Adrenal gland (tissue), 12 donors: ENCODE measurements around the gene IZUMO4. TPM values are rescaled to one million over a fixed set of nuclear protein-coding genes. Genes with fewer than 3 reads are reported as not detected.

Source experiments
- DNase-seq, 7 donors: peaks; one replicate each; pipeline ENCODE4 v3.0.0-alpha.2; 2019 to 2020
- H3K27ac ChIP-seq, 5 donors: fragments of 200-600 bp; sonication (generic) in 4 of 5; 1 replicate in 3 of 5; 2 replicates in 2 of 5; pipeline versions ENCODE4 v1.5.1 to v1.8.0; 2016 to 2020; ENCODE audit warnings: mild to moderate bottlenecking in 1 of 5
- H3K27me3 ChIP-seq: fragments of 200-600 bp; 2 replicates; pipeline ENCODE4 v1.8.0; 2021
- H3K36me3 ChIP-seq, 2 donors: fragments of 200-600 bp; replicated peaks in 1 of 2; 1 replicate in 1 of 2; 2 replicates in 1 of 2; pipeline versions ENCODE4 v1.5.1 to v1.8.0; 2018 to 2022
- H3K4me1 ChIP-seq, 2 donors: fragments of 200-600 bp; replicated peaks in 1 of 2; 1 replicate in 1 of 2; 2 replicates in 1 of 2; pipeline versions ENCODE4 v1.5.1 to v1.8.0; 2018 to 2021
- H3K4me3 ChIP-seq, 4 donors: fragments of 200-600 bp; sonication (generic) in 3 of 4; one replicate each; pipeline ENCODE4 v1.5.1; 2016 to 2018
- H3K9me3 ChIP-seq, 3 donors: fragments of 200-600 bp; sonication (generic) in 1 of 3; replicated peaks in 1 of 3; 1 replicate in 2 of 3; 2 replicates in 1 of 3; pipeline versions ENCODE4 v1.5.1 to v1.8.0; 2016 to 2021
- CTCF ChIP-seq, 6 experiments: fragments of 450-650 bp in 4 of 6; fragments of 200-600 bp in 2 of 6; sonication (generic) in 1 of 6; IDR thresholded peaks; 1 replicate in 5 of 6; 2 replicates in 1 of 6; pipeline versions ENCODE4 v1.5.1 to v1.8.0; 2016 to 2021; ENCODE audit warnings: antibody characterized with exemption in 6 of 6, mild to moderate bottlenecking in 2 of 6, moderate library complexity in 1 of 6
- POLR2A ChIP-seq, 2 donors: fragments of 450-650 bp; IDR thresholded peaks; one replicate each; pipeline ENCODE4 v1.6.1; 2017; ENCODE audit warnings: antibody characterized with exemption in 2 of 2, mild to moderate bottlenecking in 2 of 2, moderate library complexity in 1 of 2
- WGBS, 4 donors: extraction: QIAGEN DNeasy Blood & Tissue Kit in 2 of 4; methylation state at CpG; one replicate each; pipeline versions ENCODE4 v1.1.5 to v1.1.7; 2013 to 2017; 5-methylcytosine and 5-hydroxymethylcytosine counted together
- intact Hi-C, 2 donors: fragments of 100-400 bp; cut with DNase I; formaldehyde crosslinking; loops; one replicate each; pipeline versions ENCODE4 v1.14.1 to v1.15.0; 2022 to 2023
- polyA plus RNA-seq, 3 donors: library from polyadenylated mRNA; stranded (reverse); fragments of 200-250 nt in 2 of 3; fragments of 350-450 nt in 1 of 3; fragmentation: Illumina TruSeq in 1 of 3; extraction: RNeasy Lipid Tissue Mini Kit (QIAGEN cat#74804) in 1 of 3; gene quantifications; one replicate each; pipeline ENCODE4 v1.2.3, GENCODE V29; 2013 to 2014
- total RNA-seq, 9 donors: library from RNA; depleted of rRNA in 4 of 9; stranded (reverse); fragments of >200 nt in 4 of 9; fragments of 120-200 nt in 1 of 9; fragmentation: NEBNext Ultra II Directional in 1 of 9; extraction: Animal tissue kit (Norgen Biotek cat#: 25700) in 1 of 9; gene quantifications; one replicate each; pipeline versions ENCODE4 v1.1.0 to v1.2.4, GENCODE V29; 2013 to 2023
- donor health status: healthy with polysubstance abuse.
- donor health status: Bipolar disorder and iron deficiency.
- donor health status: DM: yes; HTN: yes; CAD: no.
- donor health status: DM: no; HTN: no; CAD: no.
- donor health status: DM: no; HTN: no; CAD: no.
- donor health status: DM: yes; HTN: yes; CAD: no.

The IZUMO4 gene
- total and polyA plus RNA-seq, 12 donors, result 0.69 to 24.6 (median 2.5) TPM

- intact Hi-C loops, result no loop called here
These were observed 45.5 kb upstream of the IZUMO4 start, which contains the start of gene MKNK2 for GRCh38 chr19:2050991-2051772. TSS of gene MKNK2 (minus strand) at chr19:2051244. CDS start at chr19:2050851, 393 bp downstream.

DNA sequence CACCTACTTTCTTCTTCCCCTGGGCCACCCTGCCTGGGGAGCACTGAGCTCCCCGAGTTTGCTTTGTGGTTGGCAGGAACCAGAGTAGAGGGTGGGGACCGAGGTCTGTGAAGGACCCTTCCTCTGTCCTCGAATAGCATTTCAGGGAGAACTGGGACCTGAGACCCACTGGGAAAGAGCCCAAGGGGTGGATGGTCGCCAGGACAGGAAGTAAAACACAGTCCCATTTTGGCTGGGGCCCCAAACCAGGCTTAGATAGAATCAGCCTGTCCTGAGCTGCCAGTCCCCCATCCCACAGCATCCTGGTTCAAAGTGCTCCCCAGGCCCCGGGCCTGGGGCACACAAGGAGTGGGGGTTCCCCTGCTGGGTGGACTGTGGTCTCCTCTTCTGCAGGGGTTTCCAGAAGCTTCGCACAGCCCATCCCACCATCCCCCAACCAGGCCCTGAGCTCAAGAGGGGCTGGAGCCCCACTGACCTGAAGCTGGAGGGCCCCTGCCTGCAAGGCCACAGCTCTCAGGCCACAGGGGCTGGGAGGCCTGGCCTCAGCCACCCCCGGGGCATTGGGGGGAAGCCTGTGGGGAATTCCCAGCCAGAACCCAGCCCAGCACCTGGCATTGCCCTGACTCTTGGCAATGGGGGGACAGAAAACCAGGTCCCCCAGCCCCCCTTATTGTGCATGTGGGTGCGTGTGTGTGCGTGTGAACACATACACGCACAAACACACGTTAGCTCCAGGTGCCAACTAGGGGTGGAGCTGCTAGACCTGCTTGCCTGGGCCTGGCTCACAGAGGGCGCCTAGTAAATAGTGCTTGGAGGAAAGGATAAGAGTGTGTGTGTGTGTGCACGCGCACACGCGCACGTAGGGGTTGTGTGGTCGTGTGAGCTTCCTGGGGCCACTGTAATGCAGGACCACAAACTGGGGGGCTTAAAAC is 44.7 kb upstream of the IZUMO4 start:
- peak overlapping the region in 1 of 4 donors; percentile 99 for H3K4me3 ChIP-seq
- peaks cover 0 to 12% of the 10 kb centered on the region in 2 donors for H3K36me3 ChIP-seq
- WGBS, 4 donors, result 48 to 58% (median 56%) methylated on average over 15 to 18 of the region's 18 CpGs
- no peaks in the 10 kb centered on the region for H3K27me3 ChIP-seq
- H3K27ac ChIP-seq, result peak overlapping the region in 4 of 5 donors; percentile 64 to 99 (median 98)
- TF ChIP-seq CTCF (IDR thresholded peaks at IDR 0.05) (no peak), POLR2A (IDR thresholded peaks at IDR 0.05) (no peak)
- peak in 3 of 7 donors; percentile 50 to 79 (median 69) for DNase-seq
- intact Hi-C loops, result no loop called here
- H3K9me3 ChIP-seq, result no peaks in the 10 kb centered on the region
- H3K4me1 ChIP-seq, result peaks cover 46 to 51% of the 10 kb centered on the region in 2 donors

More at GRCh38 chr19:2050991-2051772, 45.5 kb upstream of the IZUMO4 start, which contains the start of gene MKNK2:
- peak within 1 kb of the TSS; percentile 62 to 99 (median 88) for H3K4me3 ChIP-seq
- no peaks in the 10 kb centered on the region for H3K27me3 ChIP-seq
- DNase-seq, result peak; percentile 87 to 95 (median 92)
- peak within 1 kb of the TSS; percentile 89 to 99 (median 98) for H3K27ac ChIP-seq
- no peaks in the 10 kb centered on the region for H3K9me3 ChIP-seq
- TF ChIP-seq CTCF (IDR thresholded peaks at IDR 0.05), result peak in 4 of 6 experiments; percentile 34 to 76 (median 53)
- TF ChIP-seq POLR2A (IDR thresholded peaks at IDR 0.05), result peak; percentile 98 to 99
- H3K4me1 ChIP-seq, result peaks cover 52 to 57% of the 10 kb centered on the region in 2 donors
- WGBS, 4 donors, result 2 to 20% (median 3%) methylated on average over 5 to 92 of the region's 93 CpGs
- H3K36me3 ChIP-seq, result peaks cover 0 to 19% of the 10 kb centered on the region in 2 donors

DNA sequence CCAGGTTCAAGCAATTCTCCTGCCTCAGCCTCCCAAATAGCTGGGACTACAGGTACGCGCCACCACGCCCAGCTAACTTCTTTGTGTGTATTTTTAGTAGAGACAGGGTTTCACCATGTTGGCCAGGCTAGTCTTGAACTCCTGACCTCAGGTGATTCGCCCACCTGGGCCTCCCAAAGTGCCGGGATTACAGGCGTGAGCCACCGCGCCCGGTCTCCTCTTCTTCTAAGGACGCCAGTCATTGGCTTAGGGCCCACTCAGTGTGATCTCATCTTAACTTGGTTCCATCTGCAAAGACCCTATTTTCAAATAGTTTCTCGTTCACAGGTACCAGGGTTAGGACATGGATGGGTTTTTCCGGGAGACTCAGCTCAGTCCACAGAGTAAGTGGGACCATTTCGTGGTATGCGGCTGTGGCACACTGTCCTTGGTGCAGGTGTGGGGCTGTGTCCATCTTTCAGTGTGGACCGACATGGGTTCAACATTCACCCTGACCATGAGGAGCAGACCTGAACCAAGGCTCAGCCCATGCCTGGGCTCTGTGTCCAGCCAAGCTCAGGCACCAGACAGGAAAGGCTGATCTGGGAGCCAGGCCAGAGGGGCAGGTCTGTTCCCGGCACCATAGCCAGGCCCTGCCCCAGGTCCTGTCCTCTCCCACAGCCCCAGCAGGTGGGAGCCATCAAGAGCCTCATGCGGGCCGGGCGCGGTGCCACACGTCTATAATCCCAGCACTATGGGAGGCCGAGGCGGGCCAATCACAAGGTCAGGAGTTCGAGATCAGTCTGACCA is 42.9 kb upstream of the IZUMO4 start:
- intact Hi-C loops, result no loop called here
- 79 to 83% (median 81%) methylated on average over 17 to 24 of the region's 24 CpGs for WGBS, 4 donors

More for the DNA sequence above, 42.9 kb upstream of the IZUMO4 start:
- no peaks in the 10 kb centered on the region for H3K27me3 ChIP-seq
- peak in 5 of 7 donors; percentile 69 to 89 (median 75) for DNase-seq
- H3K36me3 ChIP-seq, result peaks cover 0 to 5% of the 10 kb centered on the region in 2 donors
- H3K9me3 ChIP-seq, result no peaks in the 10 kb centered on the region
- peaks cover 29 to 35% of the 10 kb centered on the region in 2 donors for H3K4me1 ChIP-seq
- TF ChIP-seq POLR2A (IDR thresholded peaks at IDR 0.05), result no peak
- TF ChIP-seq CTCF (IDR thresholded peaks at IDR 0.05), result no peak
- H3K4me3 ChIP-seq, result no peak overlapping the region
- H3K27ac ChIP-seq, result peak overlapping the region in 2 of 5 donors; percentile 60 to 92
